ENCODE data around the gene SV2A.
"Not testable (repeated sequence)": the region's sequence is repeated elsewhere in the genome, so short reads cannot be mapped to it uniquely, and the experiment has no call there.

The SV2A gene, protein sequence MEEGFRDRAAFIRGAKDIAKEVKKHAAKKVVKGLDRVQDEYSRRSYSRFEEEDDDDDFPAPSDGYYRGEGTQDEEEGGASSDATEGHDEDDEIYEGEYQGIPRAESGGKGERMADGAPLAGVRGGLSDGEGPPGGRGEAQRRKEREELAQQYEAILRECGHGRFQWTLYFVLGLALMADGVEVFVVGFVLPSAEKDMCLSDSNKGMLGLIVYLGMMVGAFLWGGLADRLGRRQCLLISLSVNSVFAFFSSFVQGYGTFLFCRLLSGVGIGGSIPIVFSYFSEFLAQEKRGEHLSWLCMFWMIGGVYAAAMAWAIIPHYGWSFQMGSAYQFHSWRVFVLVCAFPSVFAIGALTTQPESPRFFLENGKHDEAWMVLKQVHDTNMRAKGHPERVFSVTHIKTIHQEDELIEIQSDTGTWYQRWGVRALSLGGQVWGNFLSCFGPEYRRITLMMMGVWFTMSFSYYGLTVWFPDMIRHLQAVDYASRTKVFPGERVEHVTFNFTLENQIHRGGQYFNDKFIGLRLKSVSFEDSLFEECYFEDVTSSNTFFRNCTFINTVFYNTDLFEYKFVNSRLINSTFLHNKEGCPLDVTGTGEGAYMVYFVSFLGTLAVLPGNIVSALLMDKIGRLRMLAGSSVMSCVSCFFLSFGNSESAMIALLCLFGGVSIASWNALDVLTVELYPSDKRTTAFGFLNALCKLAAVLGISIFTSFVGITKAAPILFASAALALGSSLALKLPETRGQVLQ

DNA sequence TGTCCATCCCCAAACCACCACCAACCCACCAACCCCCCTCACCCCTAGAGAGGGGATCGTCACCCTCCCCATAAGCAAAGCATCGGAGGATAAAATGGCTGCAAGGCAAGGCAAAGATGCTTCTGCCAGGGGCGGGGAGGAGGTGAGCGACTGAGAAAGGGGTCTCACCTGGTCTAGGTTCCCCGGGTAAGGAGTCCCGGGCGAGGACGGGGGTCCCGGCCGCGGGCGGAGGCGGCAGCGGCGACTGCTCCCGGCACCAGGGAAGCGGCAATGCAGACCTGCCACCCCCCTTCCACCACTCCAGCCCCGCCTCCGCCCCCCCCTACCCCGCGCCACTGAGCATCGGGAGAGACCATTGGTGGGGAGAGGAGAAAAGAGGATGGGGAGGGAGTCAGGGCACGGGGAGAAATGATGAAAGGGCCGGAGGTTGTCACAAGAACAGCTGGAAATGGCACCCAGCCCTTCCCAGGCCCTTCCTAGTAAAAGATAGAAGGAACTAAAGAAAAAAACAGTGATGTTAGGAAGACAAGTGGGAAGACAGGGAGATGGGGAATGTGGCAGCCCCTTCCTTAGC, at the start of gene SV2A:
SV2A (minus strand) TSS at position 274 of the 574 bp plus-strand sequence. CDS start 4,004 bp downstream, outside the sequence.
- DNase-seq (ENCODE audit: low spot score), result peak; percentile 88

DNA sequence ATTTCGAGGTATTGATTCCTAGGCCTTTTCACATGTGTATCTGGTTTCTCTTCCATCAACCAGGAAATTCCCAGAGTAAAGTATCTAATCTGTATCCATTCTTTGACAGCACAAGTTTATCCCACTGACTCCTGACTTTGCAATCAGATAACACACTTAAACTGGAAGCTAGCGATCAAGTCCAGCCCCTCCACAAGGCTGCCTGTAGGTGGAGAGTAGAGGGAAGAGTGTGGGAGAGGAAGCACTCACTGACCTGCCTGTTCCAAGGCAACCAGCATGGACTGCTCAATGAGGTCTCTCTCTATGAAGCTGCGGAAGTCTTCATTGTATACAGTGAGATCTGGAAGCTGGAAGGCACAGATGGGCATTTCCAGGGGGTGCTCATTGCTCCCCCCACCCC, 49.4 kb upstream of the SV2A start:
- DNase-seq (ENCODE audit: low spot score), result peak; percentile 25

DNA sequence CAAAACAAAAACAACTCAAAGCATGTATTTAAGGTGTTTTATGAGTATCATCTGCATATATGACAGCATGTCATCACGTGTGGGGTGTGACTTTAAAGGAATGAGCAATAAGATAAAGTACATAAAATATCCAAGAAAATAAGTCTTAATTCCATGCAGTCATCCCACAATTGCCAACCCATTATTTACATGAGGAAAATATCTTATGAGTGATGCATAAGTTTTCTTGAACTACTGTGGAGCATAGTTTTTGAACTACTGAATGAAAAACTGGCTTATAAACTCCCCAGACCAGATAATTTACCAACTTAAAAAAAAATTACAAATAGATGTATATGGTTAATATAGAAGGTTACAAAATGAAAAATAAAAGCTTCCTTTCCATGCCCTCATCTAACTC, 48.8 kb upstream of the SV2A start:
- no peak for DNase-seq (ENCODE audit: low spot score)

DNA sequence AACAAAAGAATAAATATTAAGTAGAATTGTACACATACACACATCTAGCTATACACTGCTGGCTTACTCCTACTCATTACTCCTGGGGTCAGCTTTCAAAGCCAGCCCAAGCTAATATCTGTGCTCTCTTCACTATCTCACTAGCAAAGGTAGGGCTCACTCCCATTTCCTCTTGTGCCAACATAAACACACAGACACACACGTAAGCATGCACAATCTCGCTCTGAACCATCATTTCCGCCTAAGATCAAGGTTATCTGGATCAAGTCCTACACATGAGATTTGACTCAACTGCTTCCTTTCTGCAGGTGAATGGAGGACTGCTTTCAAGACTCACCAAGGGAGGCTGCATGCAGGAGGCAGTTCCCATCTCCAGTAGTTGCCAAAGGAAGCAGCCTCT, 47.8 kb upstream of the SV2A start:
- no peak for DNase-seq (ENCODE audit: low spot score)

DNA sequence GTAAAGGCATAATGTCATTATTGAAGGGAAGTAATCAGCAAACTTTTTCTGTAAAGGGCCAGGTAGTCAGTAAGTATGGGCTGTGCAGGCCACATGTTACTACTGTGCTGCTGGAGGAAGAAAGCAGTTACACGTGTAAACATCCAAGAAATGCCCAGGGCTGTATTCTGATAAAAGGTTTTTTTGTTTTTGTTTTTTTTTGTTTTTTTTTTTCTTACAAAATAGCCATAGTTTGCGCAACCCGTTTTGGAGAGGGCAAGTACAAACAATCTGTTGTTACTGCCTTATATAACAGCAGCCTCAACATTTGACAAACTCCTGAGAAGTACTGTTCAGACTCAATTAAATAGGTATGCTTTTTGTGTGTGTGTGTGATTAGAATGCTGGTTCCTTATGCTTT, 45.7 kb upstream of the SV2A start:
- no peak for DNase-seq (ENCODE audit: low spot score)

DNA sequence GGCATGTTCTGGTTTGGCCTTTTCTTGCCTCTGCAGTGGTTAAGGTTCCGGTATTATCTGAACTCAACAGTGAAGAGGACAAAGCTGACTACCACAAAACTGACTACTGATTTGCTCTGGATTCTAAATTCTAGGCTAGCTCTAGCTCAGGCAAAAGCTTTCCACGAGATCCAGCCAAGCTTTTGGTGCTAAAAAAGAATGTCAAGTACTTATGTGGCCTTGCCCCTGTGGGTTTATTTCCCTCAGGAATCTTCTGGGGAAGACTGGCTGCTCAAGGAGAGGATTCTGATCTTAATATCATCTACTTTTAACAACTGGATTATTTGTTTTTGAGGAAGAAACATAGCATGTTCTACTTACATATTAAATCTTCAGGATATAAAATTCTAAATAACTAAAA, 45.1 kb upstream of the SV2A start:
- DNase-seq (ENCODE audit: low spot score), result no peak

DNA sequence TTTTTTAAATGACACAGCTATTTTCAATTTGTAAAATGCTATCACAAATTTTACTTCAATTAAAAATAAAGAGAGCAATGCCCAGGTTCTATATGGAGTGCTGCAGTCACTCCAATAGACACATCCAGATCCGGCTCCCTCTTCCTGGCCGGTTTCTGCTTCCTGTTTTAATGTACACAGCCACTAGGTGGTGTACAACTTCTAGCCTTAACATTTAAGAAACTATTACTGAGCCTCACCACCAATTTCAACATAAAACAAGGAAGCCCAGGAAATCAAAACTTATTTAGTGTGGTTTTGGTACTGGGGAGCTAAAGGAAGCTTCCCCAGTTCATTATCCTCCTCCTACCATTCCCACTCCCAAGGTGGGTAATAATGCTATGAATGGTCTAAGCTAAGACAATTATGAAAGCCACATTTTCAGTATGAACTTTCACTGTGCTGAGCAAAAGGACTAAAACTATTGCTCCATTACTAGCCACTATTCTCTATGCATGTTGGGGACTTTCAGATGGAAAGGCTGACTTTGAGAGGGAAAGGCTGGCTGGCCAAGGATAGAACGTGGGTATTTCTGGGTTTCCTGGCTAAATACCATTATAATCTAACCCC, 44.5 kb upstream of the SV2A start:
- peak; percentile 86 for DNase-seq (ENCODE audit: low spot score)

DNA sequence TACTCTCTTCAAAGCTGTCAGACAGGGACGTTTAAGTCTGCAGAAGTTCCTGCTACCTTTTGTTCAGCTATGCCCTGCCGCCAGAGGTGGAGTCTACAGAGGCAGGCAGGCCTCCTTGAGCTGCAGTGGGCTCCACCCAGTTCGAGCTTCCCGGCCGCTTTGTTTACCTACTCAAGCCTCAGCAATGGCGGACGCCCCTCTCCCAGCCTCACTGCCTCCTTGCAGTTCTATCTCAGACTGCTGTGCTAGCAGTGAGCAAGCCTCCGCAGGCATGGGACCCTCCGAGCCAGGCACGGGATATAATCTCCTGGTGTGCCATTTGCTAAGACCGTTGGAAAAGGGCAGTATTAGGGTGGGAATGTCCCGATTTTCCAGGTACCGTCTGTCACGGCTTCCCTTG, 39.9 kb upstream of the SV2A start:
- DNase-seq (ENCODE audit: low spot score), result not testable (repeated sequence)

DNA sequence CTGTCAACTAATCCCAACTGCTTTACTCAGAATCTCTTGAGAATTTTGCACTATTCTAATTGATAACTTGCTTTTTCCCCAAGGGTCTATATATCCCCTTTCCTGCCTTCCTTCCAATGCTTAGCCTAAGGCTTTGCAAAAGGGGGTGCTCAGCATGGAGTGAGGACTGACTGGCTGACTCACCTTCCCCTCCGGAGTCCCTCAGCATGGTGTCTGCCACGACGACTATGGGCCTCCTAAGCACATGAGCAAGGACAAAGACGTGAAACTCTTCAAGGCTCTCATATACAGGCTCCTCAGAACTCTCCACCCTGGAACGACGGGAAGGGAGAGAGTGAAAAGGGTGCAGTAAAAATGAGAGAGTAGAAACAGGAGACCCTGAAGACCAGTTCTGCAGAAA, 32.3 kb upstream of the SV2A start:
- DNase-seq (ENCODE audit: low spot score), result no peak

DNA sequence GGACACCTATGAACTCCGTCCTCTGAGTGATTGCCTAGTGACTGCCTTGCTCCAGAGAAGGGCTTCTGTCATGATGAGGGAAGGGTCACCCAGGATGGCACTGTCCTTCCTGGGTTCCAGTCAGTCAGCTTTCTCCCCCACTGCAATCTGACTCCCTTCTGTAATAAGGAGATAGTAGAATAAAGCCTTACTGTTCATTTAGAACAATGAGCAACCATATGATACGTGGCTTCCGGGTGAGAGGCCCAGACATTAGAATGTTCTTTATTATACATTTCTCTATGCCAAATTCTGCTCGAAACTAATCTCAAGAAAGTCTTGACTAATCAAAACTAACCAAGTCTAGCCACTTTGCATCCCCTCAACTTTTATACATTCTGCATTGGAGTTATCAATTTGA, 27.6 kb upstream of the SV2A start:
- no peak for DNase-seq (ENCODE audit: low spot score)

DNA sequence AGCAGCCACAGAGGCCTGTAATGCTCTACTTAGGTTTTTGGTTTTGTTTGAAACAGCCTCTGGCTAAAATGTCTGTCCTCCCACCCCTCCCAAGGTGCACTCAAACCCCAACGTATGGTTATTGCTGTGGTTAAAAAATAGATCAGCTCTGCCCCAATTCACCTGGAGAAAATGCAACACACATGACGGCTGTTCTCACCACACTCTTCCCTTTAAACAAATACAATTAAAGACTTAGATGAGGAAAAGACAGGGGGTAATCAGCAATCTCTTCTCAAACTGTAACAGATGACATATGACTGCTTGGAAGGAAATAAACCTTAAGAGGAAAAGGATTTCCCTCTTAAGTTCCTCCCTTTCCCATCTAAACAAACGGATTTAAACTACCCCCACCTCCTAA, 25.2 kb upstream of the SV2A start:
- no peak for DNase-seq (ENCODE audit: low spot score)

DNA sequence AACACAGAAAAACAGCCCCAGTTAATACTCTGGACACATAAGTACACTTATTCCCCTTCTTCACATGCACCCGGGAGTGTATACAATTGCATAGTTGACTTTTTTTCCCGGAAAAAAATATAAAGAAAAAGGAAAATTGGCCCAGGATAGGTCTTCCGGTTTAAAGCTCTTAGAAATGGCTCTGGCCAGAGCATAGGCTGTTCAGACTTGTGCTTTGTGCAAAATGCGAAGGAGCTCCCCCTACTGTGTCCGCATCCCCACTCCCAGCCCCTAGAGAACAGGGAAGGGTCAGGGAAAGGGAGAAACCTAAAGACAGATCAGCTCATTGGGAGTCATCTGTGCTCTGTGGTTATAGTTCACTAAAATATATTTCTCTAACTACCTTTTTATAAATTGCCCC, 24.6 kb upstream of the SV2A start:
- peak; percentile 73 for DNase-seq (ENCODE audit: low spot score)

DNA sequence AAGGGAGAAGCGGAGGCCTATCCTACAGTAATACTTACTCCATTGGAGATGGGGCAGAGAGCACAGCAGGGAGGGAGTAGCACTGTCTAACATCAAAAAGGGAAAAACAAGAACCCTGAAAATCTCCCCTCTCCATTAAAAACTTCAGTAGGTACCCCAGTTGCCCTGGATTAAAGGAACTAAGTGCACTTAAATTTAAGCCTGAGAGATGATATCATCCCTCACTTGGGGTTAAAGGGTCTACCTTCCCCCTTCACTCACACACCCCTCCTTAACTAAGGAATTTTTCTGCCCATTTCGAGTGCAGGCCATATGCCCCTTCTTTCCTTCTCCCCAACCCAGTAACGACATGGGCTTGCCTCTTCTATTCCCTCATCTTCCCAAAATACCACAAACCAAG, 22.8 kb upstream of the SV2A start:
- no peak for DNase-seq (ENCODE audit: low spot score)

DNA sequence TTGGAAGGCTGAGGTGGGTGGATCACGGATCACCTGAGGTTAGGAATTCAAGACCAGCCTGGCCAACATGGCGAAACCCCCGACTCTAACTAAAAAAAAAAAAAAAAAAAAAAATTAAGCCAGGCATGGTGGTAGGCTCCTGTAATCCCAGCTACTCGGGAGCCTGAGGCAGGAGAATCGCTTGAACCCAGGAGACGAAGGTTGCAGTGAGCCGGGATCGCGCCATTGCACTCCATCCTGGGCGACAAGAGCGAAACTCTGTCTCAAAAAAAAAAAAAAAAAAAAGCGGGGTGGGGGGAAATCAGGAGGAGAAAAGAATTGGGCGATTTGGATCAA, 21.0 kb upstream of the SV2A start:
- DNase-seq (ENCODE audit: low spot score), result not testable (repeated sequence)

DNA sequence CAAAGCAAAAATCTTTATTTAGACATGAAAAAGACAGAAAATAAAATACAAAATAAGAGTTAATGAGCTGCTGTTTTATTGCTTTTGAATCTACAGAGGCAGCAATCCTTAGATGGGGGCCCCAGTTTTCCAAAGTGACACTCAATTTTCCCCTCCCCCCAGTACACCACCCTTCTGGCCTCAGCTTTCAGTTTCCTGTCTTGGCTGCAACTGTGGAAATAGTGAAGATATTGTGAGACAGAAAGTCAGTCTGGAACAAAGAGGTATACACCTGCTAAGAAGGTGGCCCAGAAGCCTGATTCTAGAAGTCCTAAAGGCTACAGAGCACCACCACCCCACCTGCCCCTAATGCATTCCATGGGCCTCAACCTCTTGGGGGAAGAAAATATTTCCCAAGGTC, 20.1 kb upstream of the SV2A start:
- no peak for DNase-seq (ENCODE audit: low spot score)

DNA sequence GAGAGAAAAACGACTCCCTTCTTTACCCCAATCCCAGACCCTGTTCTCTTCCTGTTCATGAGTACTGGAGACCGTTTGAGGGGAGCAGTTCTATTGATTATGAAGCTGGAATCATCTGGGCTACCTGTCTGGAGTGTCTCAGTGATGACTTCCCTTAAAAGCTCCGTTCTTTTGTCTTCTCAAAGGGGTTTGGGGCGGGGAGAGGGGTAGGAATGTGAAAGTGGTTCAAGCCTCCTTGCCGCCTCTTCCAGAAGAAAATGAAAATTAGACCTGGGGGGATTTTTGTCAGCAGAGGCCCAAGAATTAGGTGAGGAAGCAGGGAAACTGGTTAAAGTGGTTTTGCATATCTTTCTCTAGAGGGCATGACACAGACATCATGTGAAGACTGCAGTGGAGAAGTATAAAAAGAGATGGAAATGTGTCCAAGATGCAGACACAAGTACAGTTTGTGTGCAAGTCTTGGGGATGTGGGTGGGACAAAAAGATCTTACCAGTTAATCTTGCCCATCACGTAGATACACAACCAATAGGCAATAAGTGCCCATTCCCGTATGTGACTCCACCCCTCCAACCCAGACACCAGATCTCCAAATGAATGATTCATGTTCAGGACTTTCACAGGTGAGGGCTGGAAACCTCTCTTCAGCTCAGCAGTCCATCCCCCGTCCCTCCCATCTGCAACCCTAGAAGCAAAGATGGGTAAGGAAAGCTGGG, 19.5 kb upstream of the SV2A start:
- DNase-seq (ENCODE audit: low spot score), result peak; percentile 79

DNA sequence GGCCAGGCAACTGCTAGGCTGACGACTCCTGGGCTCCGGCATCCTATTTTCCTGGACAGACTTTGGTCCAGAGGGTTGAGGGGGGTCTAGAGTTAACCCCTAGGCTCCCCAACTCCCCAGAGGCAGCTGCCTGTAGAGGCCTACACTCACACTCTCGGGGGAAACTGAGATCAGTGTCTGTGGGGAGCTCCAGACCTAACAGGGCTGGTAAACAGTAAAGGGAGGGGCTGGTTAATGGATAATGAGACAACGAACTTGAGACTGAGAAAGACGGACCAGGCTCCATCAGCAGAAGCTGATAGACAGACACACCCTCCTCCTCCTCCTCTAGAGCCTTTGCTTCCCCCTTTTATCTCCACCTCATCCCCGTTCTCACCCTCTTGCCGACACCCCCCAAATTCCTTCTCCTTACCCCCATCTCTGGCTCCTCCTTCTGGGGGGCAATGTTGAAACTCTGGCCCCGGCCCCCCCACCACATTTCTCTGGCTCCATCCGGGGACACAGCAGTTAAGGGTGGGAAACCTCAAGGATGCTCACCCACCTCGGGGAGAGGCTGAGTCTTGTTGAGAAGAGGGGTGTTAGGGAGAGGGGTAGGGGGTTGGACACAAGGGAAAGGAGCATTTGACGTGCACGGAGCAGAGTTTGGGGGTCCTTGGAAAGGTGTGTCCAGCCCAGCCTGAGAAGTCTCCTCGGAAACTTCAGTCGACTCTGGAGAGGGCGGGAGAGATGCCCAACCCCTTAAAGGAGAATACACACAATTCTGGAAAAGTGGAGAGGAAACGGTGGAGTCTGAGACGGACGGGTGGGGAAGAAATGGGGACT, 18.7 kb upstream of the SV2A start, which contains the start of gene MTMR11:
MTMR11 (minus strand) TSS at position 710 of the 822 bp plus-strand sequence; CDS start at position 478, 232 bp downstream.
- peak; percentile 66 for DNase-seq (ENCODE audit: low spot score)

DNA sequence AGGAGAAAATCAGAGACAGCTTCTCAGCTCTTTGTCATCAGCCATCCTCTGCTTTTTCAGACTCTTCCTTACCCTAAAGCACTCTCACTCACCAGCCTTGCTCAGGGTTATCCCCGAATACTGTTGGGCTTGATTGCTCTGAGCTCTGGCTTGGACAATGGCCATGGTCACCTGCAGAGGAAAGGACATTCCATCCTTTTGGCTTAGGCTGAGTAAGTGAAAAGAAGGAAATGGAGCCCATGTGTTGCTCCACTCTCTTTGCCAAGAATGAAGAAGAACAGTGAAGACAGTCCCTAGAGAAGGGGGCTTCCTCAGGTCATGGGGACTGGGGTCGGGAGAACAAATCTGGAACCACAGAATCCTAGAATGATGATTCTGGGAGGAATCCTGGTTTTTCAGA, 16.7 kb upstream of the SV2A start:
- peak; percentile 45 for DNase-seq (ENCODE audit: low spot score)

DNA sequence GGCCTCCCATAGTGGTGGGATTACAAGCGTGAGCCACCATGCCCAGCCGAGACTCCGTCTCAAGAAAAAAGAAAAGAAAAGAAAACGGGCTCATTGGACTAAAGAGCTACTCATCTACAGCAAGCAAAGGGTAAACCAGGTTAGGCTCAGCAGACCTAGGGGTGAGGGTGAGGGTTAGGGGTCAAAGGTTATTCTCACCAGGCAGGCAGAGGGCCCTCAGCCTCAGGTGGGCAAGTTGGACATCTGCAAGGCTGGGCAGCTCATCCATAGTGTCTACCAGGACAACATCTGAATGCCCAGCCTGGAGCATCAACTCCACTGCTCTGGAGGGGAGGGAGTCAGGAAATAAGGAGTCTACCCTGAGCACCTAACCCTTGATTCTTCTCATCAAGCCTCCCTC, 15.6 kb upstream of the SV2A start:
- DNase-seq (ENCODE audit: low spot score), result no peak

DNA sequence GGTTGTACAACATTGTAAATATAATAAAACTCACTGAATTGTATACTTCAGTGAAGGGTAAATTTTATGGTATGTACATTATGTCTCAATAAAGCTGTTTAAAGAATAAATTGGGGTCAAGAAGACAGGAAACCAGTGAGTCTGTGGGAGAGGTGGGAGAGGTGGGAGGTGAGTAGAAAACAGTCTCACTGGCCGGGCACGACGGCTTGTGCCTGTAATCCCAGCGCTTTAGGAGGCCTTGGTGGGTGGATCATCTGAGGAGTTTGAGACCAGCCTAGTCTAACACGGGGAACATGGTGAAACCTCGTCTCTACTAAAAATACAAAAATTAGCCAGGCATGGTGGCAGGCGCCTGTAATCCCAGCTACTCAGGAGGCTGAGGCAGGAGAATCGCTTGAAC, 14.8 kb upstream of the SV2A start:
- DNase-seq (ENCODE audit: low spot score), result no peak

DNA sequence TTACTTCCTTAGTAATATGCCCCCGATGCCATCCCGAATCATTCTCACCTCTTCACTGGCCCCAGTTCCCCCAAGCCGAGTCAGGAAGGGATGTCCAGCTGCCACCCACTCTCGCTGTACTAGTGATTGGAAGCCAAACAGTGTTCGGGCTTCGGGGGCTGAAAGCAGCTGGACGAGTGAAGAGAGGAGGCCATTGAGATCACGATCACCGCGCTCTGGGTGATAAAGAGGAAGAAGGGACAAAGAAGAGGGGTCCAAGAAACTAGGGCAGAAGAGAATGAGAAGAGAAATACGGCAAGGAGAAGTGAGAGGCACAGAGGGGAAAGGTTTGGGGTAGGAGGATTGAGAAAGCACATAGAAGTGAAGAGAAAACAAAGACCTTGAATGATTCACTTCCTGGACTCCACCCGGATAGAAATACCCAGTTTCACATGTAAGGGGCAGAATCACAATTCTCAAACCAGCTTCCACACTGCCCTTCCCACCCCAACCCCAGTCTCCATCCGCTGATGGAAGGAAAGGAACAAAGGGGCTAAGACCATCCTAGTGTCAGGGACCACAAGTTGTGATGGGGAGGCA, 13.7 kb upstream of the SV2A start:
- no peak for DNase-seq (ENCODE audit: low spot score)
